HEK293 (cell line): ENCODE measurements around the gene DGKH.

Source experiments
- GLIS2 ChIP-seq: fragments of 450-650 bp; formaldehyde crosslinking; IDR thresholded peaks from 2 replicates; pipeline ENCODE4 v1.5.1; 2016; ENCODE audit warnings: missing biosample characterization, missing genetic modification characterization
- KLF16 ChIP-seq: fragments of 450-650 bp; formaldehyde crosslinking; IDR thresholded peaks from 2 replicates; pipeline ENCODE4 v1.5.1; 2017; ENCODE audit warnings: missing biosample characterization, missing genetic modification characterization
- OSR2 ChIP-seq: fragments of 450-650 bp; formaldehyde crosslinking; IDR thresholded peaks from 2 replicates; pipeline ENCODE4 v1.5.1; 2016; ENCODE audit warnings: missing biosample characterization, missing genetic modification characterization
- TSHZ1 ChIP-seq: fragments of 450-650 bp; formaldehyde crosslinking; IDR thresholded peaks from 2 replicates; pipeline ENCODE4 v1.5.1; 2016; ENCODE audit warnings: missing biosample characterization, missing genetic modification characterization, borderline replicate concordance
- ZBTB17 ChIP-seq: fragments of 450-650 bp; formaldehyde crosslinking; IDR thresholded peaks from 2 replicates; pipeline ENCODE4 v1.5.1; 2016; ENCODE audit warnings: missing biosample characterization, missing genetic modification characterization
- ZBTB48 ChIP-seq: fragments of 450-650 bp; formaldehyde crosslinking; IDR thresholded peaks from 2 replicates; pipeline ENCODE4 v1.5.1; 2016; ENCODE audit warnings: missing biosample characterization, missing genetic modification characterization
- ZFP41 ChIP-seq: fragments of 450-650 bp; formaldehyde crosslinking; IDR thresholded peaks from 2 replicates; pipeline ENCODE4 v1.5.1; 2016; ENCODE audit warnings: missing biosample characterization, missing genetic modification characterization, borderline replicate concordance
- ZNF121 ChIP-seq: fragments of 450-650 bp; formaldehyde crosslinking; IDR thresholded peaks from 2 replicates; pipeline ENCODE4 v1.5.1; 2016; ENCODE audit warnings: missing biosample characterization, missing genetic modification characterization
- ZNF155 ChIP-seq: fragments of 450-650 bp; formaldehyde crosslinking; IDR thresholded peaks from 2 replicates; pipeline ENCODE4 v1.5.1; 2016; ENCODE audit warnings: missing biosample characterization, missing genetic modification characterization
- ZNF174 ChIP-seq: fragments of 450-650 bp; formaldehyde crosslinking; IDR thresholded peaks from 2 replicates; pipeline ENCODE4 v1.5.0; 2017; ENCODE audit warnings: missing biosample characterization, mild to moderate bottlenecking, missing genetic modification characterization
- ZNF311 ChIP-seq: fragments of 450-650 bp; formaldehyde crosslinking; IDR thresholded peaks from 2 replicates; pipeline ENCODE4 v1.5.1; 2017; ENCODE audit warnings: missing biosample characterization, missing genetic modification characterization, borderline replicate concordance
- ZNF362 ChIP-seq: fragments of 450-650 bp; formaldehyde crosslinking; IDR thresholded peaks from 2 replicates; pipeline ENCODE4 v1.5.1; 2016; ENCODE audit warnings: missing biosample characterization, missing genetic modification characterization
- ZNF366 ChIP-seq: fragments of 450-650 bp; formaldehyde crosslinking; conservative IDR thresholded peaks from 2 replicates; pipeline ENCODE4 v1.5.1; 2016; ENCODE audit warnings: missing biosample characterization, missing genetic modification characterization
- ZNF426 ChIP-seq: fragments of 450-650 bp; formaldehyde crosslinking; IDR thresholded peaks from 2 replicates; pipeline ENCODE4 v1.5.1; 2017; ENCODE audit warnings: missing biosample characterization, missing genetic modification characterization, mild to moderate bottlenecking, inconsistent platforms, moderate library complexity
- ZNF518A ChIP-seq: fragments of 450-650 bp; formaldehyde crosslinking; conservative IDR thresholded peaks from 2 replicates; pipeline ENCODE4 v1.5.1; 2016; ENCODE audit warnings: low read depth, missing biosample characterization, missing genetic modification characterization
- ZNF621 ChIP-seq: fragments of 450-650 bp; formaldehyde crosslinking; IDR thresholded peaks from 2 replicates; pipeline ENCODE4 v1.5.1; 2017; ENCODE audit warnings: missing biosample characterization, missing genetic modification characterization
- ZNF645 ChIP-seq: fragments of 450-650 bp; formaldehyde crosslinking; IDR thresholded peaks from 2 replicates; pipeline ENCODE4; 2016; ENCODE audit warnings: missing biosample characterization, missing genetic modification characterization
- ZNF776 ChIP-seq: fragments of 450-650 bp; formaldehyde crosslinking; IDR thresholded peaks from 2 replicates; pipeline ENCODE4 v1.5.0; 2017; ENCODE audit warnings: missing biosample characterization, missing genetic modification characterization, borderline replicate concordance
- ZNF785 ChIP-seq: fragments of 450-650 bp; formaldehyde crosslinking; IDR thresholded peaks from 2 replicates; pipeline ENCODE4 v1.5.1; 2016; ENCODE audit warnings: missing biosample characterization, missing genetic modification characterization
- ZNF791 ChIP-seq: fragments of 450-650 bp; formaldehyde crosslinking; IDR thresholded peaks from 2 replicates; pipeline ENCODE4 v1.5.1; 2016; ENCODE audit warnings: missing biosample characterization, missing genetic modification characterization
- ZNF792 ChIP-seq: fragments of 450-650 bp; formaldehyde crosslinking; IDR thresholded peaks from 2 replicates; pipeline ENCODE4 v1.5.1; 2016; ENCODE audit warnings: missing biosample characterization, missing genetic modification characterization
- ZSCAN4 ChIP-seq: fragments of 450-650 bp; formaldehyde crosslinking; IDR thresholded peaks from 2 replicates; pipeline ENCODE4 v1.5.1; 2017; ENCODE audit warnings: missing biosample characterization, missing genetic modification characterization
- ZXDB ChIP-seq: fragments of 450-650 bp; formaldehyde crosslinking; IDR thresholded peaks from 2 replicates; pipeline ENCODE4 v1.5.1; 2016; ENCODE audit warnings: missing biosample characterization, missing genetic modification characterization

Gene DGKH

GRCh38 chr13:42271337-42272114, 223.1 kb downstream of the DGKH start (continued):
- TF ChIP-seq ZNF155 (tag by site-specific recombination), result no peak
- TF ChIP-seq ZNF121 (tag by site-specific recombination), result no peak
- TF ChIP-seq ZNF776 (tag by site-specific recombination), result no peak
- no peak for TF ChIP-seq ZNF645 (tag by site-specific recombination)
- no peak for TF ChIP-seq GLIS2 (tag by site-specific recombination)
- peak; percentile 79 for TF ChIP-seq KLF16 (tag by site-specific recombination)
- no peak for TF ChIP-seq ZNF621 (tag by site-specific recombination)
- no peak for TF ChIP-seq ZNF311 (tag by site-specific recombination)
- TF ChIP-seq ZBTB17 (tag by site-specific recombination), result no peak; the same call in 1 of the 2 replicates
- TF ChIP-seq ZXDB (tag by site-specific recombination), result peak; percentile 97
- TF ChIP-seq OSR2 (tag by site-specific recombination), result no peak
- no peak for TF ChIP-seq TSHZ1 (tag by site-specific recombination)
- TF ChIP-seq ZNF518A (tag by site-specific recombination), result peak; percentile 64; the same call in 1 of the 2 replicates
- peak; percentile 93 for TF ChIP-seq ZNF366 (tag by site-specific recombination)
- TF ChIP-seq ZNF791 (tag by site-specific recombination), result no peak
- no peak for TF ChIP-seq ZFP41 (tag by site-specific recombination)
- no peak for TF ChIP-seq ZNF792
- no peak for TF ChIP-seq ZSCAN4 (tag by site-specific recombination)
- TF ChIP-seq ZNF785 (tag by site-specific recombination), result no peak
- no peak for TF ChIP-seq ZNF426 (tag by site-specific recombination)
- TF ChIP-seq ZNF362, result peak; percentile 98
- peak; percentile 95 for TF ChIP-seq ZBTB48
- no peak for TF ChIP-seq ZNF174 (tag by site-specific recombination)
